Measurements from ENCODE around the gene RAPSN.

GRCh38 chr11:47407746-47408590 is 41.0 kb downstream of the RAPSN start, which contains the start of gene SLC39A13:
- TF ChIP-seq GATA2 (IDR thresholded peaks at IDR 0.05; ENCODE audit: low read depth, low read length) (no peak), GATA3 (IDR thresholded peaks at IDR 0.05; ENCODE audit: low read depth, low read length) (no peak)
